H1 (cell line): ENCODE measurements around the gene SMYD4. TPM values are rescaled to one million over a fixed set of nuclear protein-coding genes. Genes with fewer than 3 reads are reported as not detected.

ENCODE experiments used
- CTCF ChIA-PET: fragments of 300-600 bp; sonication (Branson Sonifier 250); formaldehyde crosslinking; loops from one replicate; lab custom pipeline; 2021; ENCODE audit not compliant: partially characterized antibody; lab: Charles Lee
- POLR2A ChIA-PET: fragments of 300-600 bp; sonication (Branson Sonifier 250); formaldehyde crosslinking; loops from one replicate; lab custom pipeline; 2021; ENCODE audit warnings: inconsistent platforms; ENCODE audit not compliant: partially characterized antibody; lab: Charles Lee
- DNase-seq, 2 experiments: peaks; one replicate each; pipeline versions ENCODE4 v3.0.0 to v3.0.0-alpha.2; 2010 to 2022; ENCODE audit warnings: low spot score in 2 of 2, low read depth in 1 of 2, mixed read lengths in 1 of 2
- FAIRE-seq: peaks from 2 replicates; lab custom pipeline; 2011; peaks lifted over from hg19 to GRCh38; lab: Jason Lieb, UNC
- H2AFZ ChIP-seq: 2 replicates; pipeline ENCODE4 v1.8.1; 2012; ENCODE audit warnings: low read length, inconsistent platforms
- H2AK5ac ChIP-seq: 2 replicates; pipeline ENCODE4 v1.6.1; 2013; ENCODE audit warnings: low read depth, low read length
- H2BK120ac ChIP-seq: replicated peaks from 2 replicates; pipeline ENCODE3; 2013; ENCODE audit warnings: low read depth, low read length, inconsistent platforms
- H2BK12ac ChIP-seq: 2 replicates; pipeline ENCODE4 v1.6.1; 2013; ENCODE audit warnings: low read depth, low read length
- H2BK15ac ChIP-seq: 2 replicates; pipeline ENCODE4 v1.6.1; 2013; ENCODE audit warnings: low read length
- H2BK20ac ChIP-seq: 2 replicates; pipeline ENCODE4 v1.6.1; 2013; ENCODE audit warnings: low read length
- H2BK5ac ChIP-seq: 2 replicates; pipeline ENCODE4 v1.6.1; 2013; ENCODE audit warnings: low read depth, low read length
- H3K14ac ChIP-seq: 2 replicates; pipeline ENCODE4 v1.6.1; 2013; ENCODE audit warnings: inconsistent platforms; ENCODE audit not compliant: insufficient read length
- H3K18ac ChIP-seq: 2 replicates; pipeline ENCODE4 v1.6.1; 2013; ENCODE audit warnings: low read length; ENCODE audit errors: extremely low read depth
- H3K23ac ChIP-seq: 2 replicates; pipeline ENCODE4 v1.6.1; 2013; ENCODE audit warnings: inconsistent platforms; ENCODE audit not compliant: insufficient read length
- H3K23me2 ChIP-seq: 2 replicates; pipeline ENCODE4 v1.6.1; 2013; ENCODE audit warnings: low read depth, low read length
- H3K27ac ChIP-seq: 2 replicates; pipeline ENCODE4 v1.6.1; 2011; ENCODE audit warnings: low read depth, low read length, inconsistent platforms
- H3K27me3 ChIP-seq, 4 experiments: replicated peaks in 1 of 4; 1 replicate in 1 of 4; 2 replicates in 3 of 4; pipeline versions ENCODE4 v1.6.1 to v1.8.1; 2011 to 2013; ENCODE audit warnings: low read length in 3 of 4, mild to moderate bottlenecking in 3 of 4, inconsistent platforms in 2 of 4, mixed read lengths in 2 of 4, moderate library complexity in 1 of 4; ENCODE audit not compliant: control insufficient read depth in 3 of 4, insufficient read depth in 3 of 4; ENCODE audit errors: extremely low read depth in 1 of 4
- H3K36me3 ChIP-seq, 4 experiments: 2 replicates each; pipeline versions ENCODE4 v1.6.1 to v1.8.1; 2011 to 2013; ENCODE audit warnings: mild to moderate bottlenecking in 4 of 4, low read length in 3 of 4, moderate library complexity in 2 of 4, control low read depth in 1 of 4, inconsistent platforms in 1 of 4; ENCODE audit not compliant: insufficient read depth in 4 of 4, control insufficient read depth in 2 of 4
- H3K4ac ChIP-seq: replicated peaks from 2 replicates; pipeline ENCODE3; 2013; ENCODE audit warnings: low read length, low read depth, mixed read lengths, inconsistent platforms; ENCODE audit not compliant: insufficient read length
- H3K4me1 ChIP-seq, 4 experiments: replicated peaks in 1 of 4; 1 replicate in 1 of 4; 2 replicates in 3 of 4; pipeline versions ENCODE4 v1.6.1 to v1.8.1; 2011 to 2013; ENCODE audit warnings: low read length in 3 of 4, inconsistent platforms in 2 of 4, mixed read lengths in 1 of 4; ENCODE audit not compliant: insufficient read depth in 4 of 4, control insufficient read depth in 3 of 4
- H3K4me2 ChIP-seq, 2 experiments: 2 replicates each; pipeline versions ENCODE4 v1.6.1 to v1.8.1; 2011 to 2013; ENCODE audit warnings: low read depth in 2 of 2, low read length in 2 of 2, control low read depth in 1 of 2, inconsistent platforms in 1 of 2, mild to moderate bottlenecking in 1 of 2; ENCODE audit not compliant: insufficient read depth in 1 of 2
- H3K4me3 ChIP-seq, 4 experiments: fragments of 200-600, 300-600 bp in 1 of 4; sonication (generic), shearing (Covaris generic), sonication (Bioruptor Twin) in 1 of 4; 2 replicates each; pipeline versions ENCODE4 v1.5.1 to v1.8.1; 2011 to 2016; ENCODE audit warnings: low read length in 4 of 4, low read depth in 3 of 4, control low read depth in 2 of 4, inconsistent platforms in 2 of 4, mild to moderate bottlenecking in 2 of 4, mixed read lengths in 1 of 4, moderate library complexity in 1 of 4; ENCODE audit not compliant: insufficient read depth in 2 of 4; ENCODE audit errors: extremely low read depth in 1 of 4
- H3K56ac ChIP-seq: replicated peaks from 2 replicates; pipeline ENCODE3; 2013; ENCODE audit warnings: low read depth, mild to moderate bottlenecking, mixed read lengths, low read length, inconsistent platforms; ENCODE audit not compliant: insufficient read length
- H3K79me1 ChIP-seq: 2 replicates; pipeline ENCODE4 v1.6.1; 2013; ENCODE audit warnings: low read depth, low read length, control low read depth
- H3K79me2 ChIP-seq, 2 experiments: 2 replicates each; pipeline versions ENCODE4 v1.6.1 to v1.8.1; 2012 to 2013; ENCODE audit warnings: low read length in 2 of 2, mild to moderate bottlenecking in 2 of 2, inconsistent platforms in 1 of 2; ENCODE audit not compliant: insufficient read depth in 2 of 2, control insufficient read depth in 1 of 2
- H3K9ac ChIP-seq, 4 experiments: replicated peaks in 1 of 4; 1 replicate in 1 of 4; 2 replicates in 3 of 4; pipeline versions ENCODE4 v1.6.1 to v1.8.1; 2011 to 2013; ENCODE audit warnings: low read depth in 3 of 4, low read length in 3 of 4, control low read depth in 2 of 4, mild to moderate bottlenecking in 2 of 4, moderate library complexity in 2 of 4, inconsistent platforms in 1 of 4; ENCODE audit errors: extremely low read depth in 1 of 4
- H3K9me3 ChIP-seq, 2 experiments: 2 replicates each; pipeline versions ENCODE4 v1.6.1 to v1.8.1; 2012 to 2013; ENCODE audit warnings: mild to moderate bottlenecking in 2 of 2, moderate library complexity in 2 of 2, control low read depth in 1 of 2, inconsistent platforms in 1 of 2, low read depth in 1 of 2, low read length in 1 of 2, mixed read lengths in 1 of 2; ENCODE audit not compliant: insufficient read depth in 2 of 2
- H4K20me1 ChIP-seq, 2 experiments: replicated peaks in 1 of 2; 2 replicates each; pipeline versions ENCODE3 to v1.8.1; 2011 to 2013; ENCODE audit warnings: inconsistent platforms in 2 of 2, low read length in 2 of 2, mild to moderate bottlenecking in 1 of 2; ENCODE audit not compliant: insufficient read depth in 2 of 2, control insufficient read depth in 1 of 2
- H4K5ac ChIP-seq: 2 replicates; pipeline ENCODE4 v1.6.1; 2013; ENCODE audit warnings: low read length, low read depth, mixed read lengths, inconsistent platforms; ENCODE audit not compliant: insufficient read length
- H4K8ac ChIP-seq: 2 replicates; pipeline ENCODE4 v1.8.0; 2013; ENCODE audit warnings: mild to moderate bottlenecking, moderate library complexity, low read length, inconsistent platforms; ENCODE audit not compliant: insufficient read depth; ENCODE audit errors: extremely low read depth
- H4K91ac ChIP-seq: replicated peaks from 2 replicates; pipeline ENCODE3; 2013; ENCODE audit warnings: low read length, mixed read lengths, inconsistent platforms; ENCODE audit not compliant: insufficient read length
- ATF2 ChIP-seq: IDR thresholded peaks from 2 replicates; pipeline ENCODE4 v1.6.1; 2012; ENCODE audit warnings: low read length, inconsistent platforms
- CEBPB ChIP-seq: IDR thresholded peaks from 2 replicates; pipeline ENCODE4 v1.6.1; 2012; ENCODE audit warnings: low read depth, low read length
- EP300 ChIP-seq, 2 experiments: IDR thresholded peaks; 1 replicate in 1 of 2; 2 replicates in 1 of 2; pipeline ENCODE4 v1.6.1; 2011 to 2012; ENCODE audit warnings: low read depth in 2 of 2, low read length in 2 of 2, mild to moderate bottlenecking in 2 of 2, borderline replicate concordance in 1 of 2, inconsistent platforms in 1 of 2, moderate library complexity in 1 of 2
- HDAC2 ChIP-seq, 2 experiments: fragments of 300-600 bp in 1 of 2; sonication (generic) in 1 of 2; IDR thresholded peaks; 2 replicates each; pipeline ENCODE4 v1.6.1; 2011 to 2012; ENCODE audit warnings: low read depth in 2 of 2, low read length in 2 of 2, mild to moderate bottlenecking in 2 of 2, moderate library complexity in 2 of 2, borderline replicate concordance in 1 of 2, inconsistent platforms in 1 of 2
- HDAC6 ChIP-seq: IDR thresholded peaks from one replicate; pipeline ENCODE4 v1.7.1; 2012; ENCODE audit warnings: low read depth, mild to moderate bottlenecking, inconsistent platforms, low read length, moderate library complexity
- KDM4A ChIP-seq: IDR thresholded peaks from one replicate; pipeline ENCODE4 v1.7.1; 2012; ENCODE audit warnings: low read depth, mild to moderate bottlenecking, moderate library complexity, low read length, inconsistent platforms; ENCODE audit not compliant: severe bottlenecking
- NRF1 ChIP-seq: IDR thresholded peaks from 2 replicates; pipeline ENCODE4 v1.6.1; 2011; ENCODE audit warnings: mild to moderate bottlenecking, low read depth, low read length, improper control_type of control experiment
- RFX5 ChIP-seq: IDR thresholded peaks from 2 replicates; pipeline ENCODE4 v1.6.1; 2011; ENCODE audit warnings: low read depth, low read length, improper control_type of control experiment, borderline replicate concordance
- SP2 ChIP-seq: IDR thresholded peaks from 2 replicates; pipeline ENCODE4 v1.6.1; 2012; ENCODE audit warnings: mild to moderate bottlenecking, low read length, inconsistent platforms
- WGBS, 2 experiments: shearing (Covaris generic) in 1 of 2; methylation state at CpG; one replicate each; pipeline versions ENCODE4 v1.1.6 to v1.1.7; 2013 to 2015; ENCODE audit warnings: low lambda C conversion rate in 2 of 2, mixed read lengths in 2 of 2, inconsistent platforms in 1 of 2, low coverage in 1 of 2, missing lambda C conversion rate in 1 of 2; ENCODE audit not compliant: insufficient replicate concordance in 2 of 2, insufficient coverage in 1 of 2, insufficient read length in 1 of 2; ENCODE audit errors: extremely low coverage in 1 of 2, missing lambda C conversion rate in 1 of 2; 5-methylcytosine and 5-hydroxymethylcytosine counted together
- polyA plus RNA-seq, 7 experiments: library from polyadenylated mRNA; depleted of rRNA in 3 of 7; stranded (reverse) in 5 of 7; unstranded in 2 of 7; fragments of >200 nt in 5 of 7; fragments of 200-250 nt in 2 of 7; gene quantifications; 1 replicate in 5 of 7; 2 replicates in 1 of 7; 4 replicates in 1 of 7; pipeline versions ENCODE4 v1.2.1 to v1.2.3, GENCODE V29; 2011 to 2013; ENCODE audit warnings: missing spikeins in 2 of 7, mixed read lengths in 2 of 7
- total RNA-seq: library from RNA; stranded (reverse); fragmentation: NEBNext Ultra II Directional; extraction: Animal tissue kit (Norgen Biotek cat#: 25700); gene quantifications from 2 replicates; pipeline ENCODE4 v1.2.1, GENCODE V29; 2021

SMYD4 gene
- total and polyA plus RNA-seq, 2 of the 8 experiments (the other 6 are each of a cell fraction or from before 2014, with no cell fraction given), result 10.5 to 23.4 TPM

GRCh38 chr17:1878419-1879121 lies 48.9 kb upstream of the SMYD4 start:
- no peak overlapping the region for H3K4me2 ChIP-seq
- no peak overlapping the region for H3K14ac ChIP-seq
- H4K5ac ChIP-seq, result no peak overlapping the region
- no peak overlapping the region for H4K91ac ChIP-seq
- no peak overlapping the region for H3K27ac ChIP-seq
- no peak for FAIRE-seq
- no peak overlapping the region for H3K4me3 ChIP-seq
- H2BK12ac ChIP-seq, result no peak overlapping the region
- no peak overlapping the region for H3K9ac ChIP-seq
- no peaks in the 10 kb centered on the region for H3K79me2 ChIP-seq
- no peaks in the 10 kb centered on the region for H3K4me1 ChIP-seq
- peaks cover 35 to 66% (median 53%) of the 10 kb centered on the region in 4 experiments for H3K36me3 ChIP-seq
- H2AK5ac ChIP-seq, result no peak overlapping the region
- TF ChIP-seq ATF2 (no peak), SP2 (no peak), CEBPB (no peak), RFX5 (no peak), NRF1 (no peak), HDAC2 (IDR thresholded peaks at IDR 0.05; ENCODE audit: borderline replicate concordance in 1 of 2, low read depth in 2 of 2, low read length in 2 of 2) (no peak), KDM4A (no peak), HDAC6 (no peak), EP300 (IDR thresholded peaks at IDR 0.05; ENCODE audit: borderline replicate concordance in 1 of 2, low read depth in 2 of 2, low read length in 2 of 2) (no peak)
- H4K20me1 ChIP-seq, result peaks cover 0 to 2% of the 10 kb centered on the region in 2 experiments
- H2BK5ac ChIP-seq, result no peak overlapping the region
- no peak overlapping the region for H3K56ac ChIP-seq
- no peak overlapping the region for H2BK15ac ChIP-seq
- DNase-seq, result no peak
- H3K27me3 ChIP-seq, result no peaks in the 10 kb centered on the region
- POLR2A ChIA-PET, result no interaction called here
- no peaks in the 10 kb centered on the region for H3K79me1 ChIP-seq
- H4K8ac ChIP-seq, result 0 out of 2 replicates have a peak overlapping the region, but pooled peaks have one; percentile 14
- no peak overlapping the region for H3K4ac ChIP-seq
- no peak overlapping the region for H3K18ac ChIP-seq
- WGBS, 2 experiments, result 91% methylated on average over 17 of the region's 17 CpGs; no CpG with 5 or more reads in 1 of the 2 experiments
- H3K9me3 ChIP-seq, result no peaks in the 10 kb centered on the region
- H2BK20ac ChIP-seq, result no peak overlapping the region
- H3K23ac ChIP-seq, result no peak overlapping the region
- H2BK120ac ChIP-seq, result no peak overlapping the region
- CTCF ChIA-PET, result interaction anchor here (0.9 to 1.7 kb wide), 6 partner anchors 9 to 176 kb away, joined by 3 to 5 read pairs (median 4); partner anchors contain the start of gene HIC1
- no peaks in the 10 kb centered on the region; the same call in 1 of the 2 replicates for H3K23me2 ChIP-seq
- no peak overlapping the region for H2AFZ ChIP-seq
